K562 (cell line): ENCODE data around the gene BAHD1. TPM values are rescaled to one million over a fixed set of nuclear protein-coding genes. Genes with fewer than 3 reads are reported as not detected.
A peak's percentile ranks its signal among the peaks of the same experiment; 100 is the strongest.

ENCODE experiments used
- ATAC-seq: fragments of 200-7000 bp; cut with Tn5 transposase; 3 replicates; pipeline ENCODE4 v1.9.1; 2020; ENCODE audit warnings: moderate library complexity
- BruUV-seq: library from RNA; stranded (reverse); fragments of 400-500 nt; replicated peaks from 2 replicates; lab custom pipeline; 2021; lab: Mats Ljungman, UMichigan
- CTCF ChIA-PET: fragments of 300-600 bp; formaldehyde crosslinking; extraction: SDS; loops from one replicate; lab custom pipeline; 2021; ENCODE audit warnings: low intra/inter-chr PET ratio; lab: Yijun Ruan, JAX
- POLR2A ChIA-PET: fragments of 300-600, 350-650 bp; sonication (Branson Sonifier 250); formaldehyde crosslinking; extraction: SDS; loops from one replicate; lab custom pipeline; 2021; ENCODE audit warnings: antibody characterized with exemption, inconsistent platforms; lab: Yijun Ruan, JAX
- DNase-seq, 4 experiments: peaks; one replicate each; pipeline versions ENCODE4 v3.0.0 to v3.0.0-alpha.2; 2011 to 2018; ENCODE audit warnings: low spot score in 3 of 4, mixed read lengths in 3 of 4; ENCODE audit errors: extremely low read depth in 1 of 4
- FAIRE-seq: peaks from 2 replicates; lab custom pipeline; 2011; peaks lifted over from hg19 to GRCh38; lab: Jason Lieb, UNC
- H2AFZ ChIP-seq: 2 replicates; pipeline ENCODE4 v1.6.0; 2011; ENCODE audit warnings: low read depth, low read length, control low read depth, inconsistent platforms
- H3K27ac ChIP-seq: fragments of 200-600 bp; 3 replicates; pipeline ENCODE4 v1.8.0; 2011; ENCODE audit warnings: low read depth, mild to moderate bottlenecking, control low read depth, inconsistent platforms, low read length, moderate library complexity, mixed read lengths; ENCODE audit errors: extremely low read depth
- H3K27me3 ChIP-seq, 2 experiments: fragments of 300-600 bp in 1 of 2; 2 replicates in 1 of 2; 3 replicates in 1 of 2; pipeline versions ENCODE4 v1.6.0 to v1.8.0; 2011; ENCODE audit warnings: inconsistent platforms in 2 of 2, low read length in 2 of 2, mild to moderate bottlenecking in 1 of 2, mixed read lengths in 1 of 2, moderate library complexity in 1 of 2; ENCODE audit not compliant: control insufficient read depth in 2 of 2, insufficient read depth in 2 of 2
- H3K36me3 ChIP-seq: fragments of 300-600 bp; 3 replicates; pipeline ENCODE4 v1.8.0; 2011; ENCODE audit warnings: mild to moderate bottlenecking, low read length, inconsistent platforms; ENCODE audit not compliant: control insufficient read depth, insufficient read depth
- H3K4me1 ChIP-seq, 2 experiments: fragments of 200-600 bp in 1 of 2; replicated peaks in 1 of 2; 2 replicates in 1 of 2; 3 replicates in 1 of 2; pipeline versions ENCODE4 v1.5.1 to v1.8.0; 2011; ENCODE audit warnings: inconsistent platforms in 2 of 2, low read length in 2 of 2, mild to moderate bottlenecking in 1 of 2, mixed read lengths in 1 of 2, moderate library complexity in 1 of 2; ENCODE audit not compliant: control insufficient read depth in 2 of 2, insufficient read depth in 2 of 2
- H3K4me2 ChIP-seq: 2 replicates; pipeline ENCODE4 v1.6.1; 2011; ENCODE audit warnings: low read length, control low read depth, inconsistent platforms, mixed read lengths; ENCODE audit not compliant: insufficient read depth
- H3K4me3 ChIP-seq: fragments of 200-600 bp; sonication (generic), shearing (Covaris generic); 2 replicates; pipeline ENCODE4 v1.5.1; 2016; ENCODE audit warnings: control low read depth, inconsistent platforms
- H3K79me2 ChIP-seq: fragments of 200-600 bp; 3 replicates; pipeline ENCODE4 v1.8.0; 2011; ENCODE audit warnings: low read length, inconsistent platforms; ENCODE audit not compliant: control insufficient read depth, insufficient read depth
- H3K9ac ChIP-seq, 2 experiments: 2 replicates each; pipeline versions ENCODE4 v1.6.0 to v1.6.1; 2011; ENCODE audit warnings: low read depth in 2 of 2, low read length in 2 of 2, control low read depth in 1 of 2, inconsistent platforms in 1 of 2, mild to moderate bottlenecking in 1 of 2, mixed read lengths in 1 of 2; ENCODE audit not compliant: insufficient read depth in 1 of 2
- H3K9me1 ChIP-seq: one replicate; pipeline ENCODE4 v1.6.0; 2011; ENCODE audit warnings: inconsistent platforms, mild to moderate bottlenecking, low read length, moderate library complexity; ENCODE audit not compliant: control insufficient read depth, insufficient read depth
- H3K9me3 ChIP-seq: replicated peaks from 2 replicates; pipeline ENCODE4 v1.5.1; 2011; ENCODE audit warnings: low read depth, low read length, inconsistent platforms; ENCODE audit not compliant: control insufficient read depth, insufficient read depth
- H4K20me1 ChIP-seq: replicated peaks from 2 replicates; pipeline ENCODE4 v1.6.1; 2011; ENCODE audit warnings: low read length, inconsistent platforms, mixed read lengths; ENCODE audit not compliant: control insufficient read depth, insufficient read depth
- E4F1 ChIP-seq: fragments of 250-450 bp; sonication (Bioruptor Pico); IDR thresholded peaks from 2 replicates; pipeline ENCODE4 v1.5.0; 2021; ENCODE audit warnings: mild to moderate bottlenecking, borderline replicate concordance
- HMG20A ChIP-seq: fragments of 450-650 bp; formaldehyde crosslinking; conservative IDR thresholded peaks from 2 replicates; pipeline ENCODE4 v1.4.0; 2020; ENCODE audit warnings: mild to moderate bottlenecking, mixed read lengths
- L3MBTL2 ChIP-seq: fragments of 450-650 bp; IDR thresholded peaks from 2 replicates; pipeline ENCODE4 v1.6.1; 2016; ENCODE audit warnings: mild to moderate bottlenecking, moderate library complexity
- MAX ChIP-seq: sonication (generic); formaldehyde crosslinking; IDR thresholded peaks from 2 replicates; pipeline ENCODE4 v1.9.0; 2022; ENCODE audit warnings: mild to moderate bottlenecking, missing genetic modification reagents
- MYBL2 ChIP-seq, 2 experiments: fragments of 450-650 bp in 1 of 2; sonication (generic) in 1 of 2; formaldehyde crosslinking in 1 of 2; IDR thresholded peaks; 2 replicates each; pipeline versions ENCODE4 v1.6.1 to v1.8.1; 2017 to 2022; ENCODE audit warnings: borderline replicate concordance in 1 of 2, inconsistent platforms in 1 of 2, low read depth in 1 of 2, mild to moderate bottlenecking in 1 of 2, missing genetic modification reagents in 1 of 2, moderate library complexity in 1 of 2
- PYGO2 ChIP-seq: fragments of 450-650 bp; IDR thresholded peaks from 2 replicates; pipeline ENCODE4 v1.6.1; 2016; ENCODE audit warnings: mild to moderate bottlenecking, missing genetic modification characterization, moderate library complexity, missing compliant biosample characterization
- RHOXF2B ChIP-seq: fragments of 250-450 bp; sonication (Bioruptor Pico); conservative IDR thresholded peaks from 2 replicates; pipeline ENCODE4 v1.5.1; 2021
- SP2 ChIP-seq: IDR thresholded peaks from 2 replicates; pipeline ENCODE4 v1.6.1; 2011; ENCODE audit warnings: mild to moderate bottlenecking, low read depth, low read length, moderate library complexity; ENCODE audit not compliant: poor library complexity, severe bottlenecking; ENCODE audit errors: extremely low read depth
- SRSF1 ChIP-seq: fragments of 200-400 bp; formaldehyde crosslinking; IDR thresholded peaks from 2 replicates; pipeline ENCODE4 v1.6.1; 2017; ENCODE audit warnings: mild to moderate bottlenecking, low read depth, low read length, moderate library complexity
- TEAD2 ChIP-seq: fragments of 450-650 bp; IDR thresholded peaks from 2 replicates; pipeline ENCODE4 v1.6.1; 2016; ENCODE audit warnings: missing genetic modification characterization, control low read depth, missing compliant biosample characterization
- TRIM24 ChIP-seq, 2 experiments: fragments of 450-650 bp; IDR thresholded peaks; 2 replicates each; pipeline ENCODE4 v1.6.1; 2016
- ZNF12 ChIP-seq: sonication (generic); formaldehyde crosslinking; IDR thresholded peaks from 2 replicates; pipeline ENCODE4 v1.4.0; 2020; ENCODE audit warnings: mild to moderate bottlenecking, missing genetic modification reagents
- ZNF134 ChIP-seq: fragments of 250-450 bp; sonication (Bioruptor Pico); conservative IDR thresholded peaks from 2 replicates; pipeline ENCODE4 v1.4.0; 2020
- ZNF224 ChIP-seq: sonication (generic); formaldehyde crosslinking; IDR thresholded peaks from 2 replicates; pipeline ENCODE4 v1.8.0; 2022; ENCODE audit warnings: mild to moderate bottlenecking, missing genetic modification reagents
- ZNF253 ChIP-seq: fragments of 250-450 bp; sonication (Bioruptor Pico); conservative IDR thresholded peaks from 2 replicates; pipeline ENCODE4 v1.6.1; 2021; ENCODE audit warnings: mild to moderate bottlenecking
- ZNF41 ChIP-seq: fragments of 250-450 bp; sonication (Bioruptor Pico); conservative IDR thresholded peaks from 2 replicates; pipeline ENCODE4 v1.4.0; 2020; ENCODE audit warnings: mild to moderate bottlenecking
- in situ Hi-C: fragments of 300-500 bp; cut with MboI; formaldehyde crosslinking; loops from 4 replicates; pipeline ENCODE4 v1.15.0; 2018; ENCODE audit warnings: inconsistent platforms, mixed read lengths
- intact Hi-C: fragments of 100-400 bp; cut with micrococcal nuclease; formaldehyde crosslinking; loops from 2 replicates; pipeline ENCODE4 v1.14.2; 2022
- polyA plus RNA-seq, 8 experiments: library from polyadenylated mRNA; depleted of rRNA in 4 of 8; stranded (reverse) in 5 of 8; unstranded in 3 of 8; fragments of >200 nt; fragmentation: Nextera tagmentation in 2 of 8; fragmentation: Illumina TruSeq in 1 of 8; extraction: Ambion mirVana in 2 of 8; extraction: Trizol in 1 of 8; gene quantifications; 2 replicates each; pipeline versions ENCODE4 v1.2.1 to v1.2.3, GENCODE V29; 2011 to 2014; ENCODE audit warnings: inconsistent platforms in 1 of 8, missing spikeins in 1 of 8
- total RNA-seq, 7 experiments: library from RNA; depleted of rRNA in 6 of 7; stranded (reverse); fragments of >200 nt in 6 of 7; fragmentation: Illumina TruSeq in 2 of 7; extraction: Trizol in 2 of 7; gene quantifications; 2 replicates each; pipeline versions ENCODE4 v1.2.1 to v1.2.3, GENCODE V29; 2011 to 2021; ENCODE audit warnings: low replicate concordance in 1 of 7

Gene BAHD1
- total and polyA plus RNA-seq, 9 of the 15 experiments (the other 6 are each of a cell fraction or from before 2014, with no cell fraction given): 0.55 to 38.5 (median 11.5) TPM

GRCh38 chr15:40467261-40467615 is 26.5 kb downstream of the BAHD1 start:
- ChIA-PET POLR2A (interaction anchor here (1.1 kb wide), 1 partner anchor 11 kb away, joined by 3 read pairs; no protein-coding TSS in a partner anchor), CTCF (no interaction called here)
- no peak for ATAC-seq
- intact Hi-C loops (no loop called here), in situ Hi-C loops (no loop called here)
- Histone ChIP-seq H3K27me3 (no peaks in the 10 kb centered on the region), H3K79me2 (peaks cover 10% of the 10 kb centered on the region), H3K4me2 (no peak overlapping the region), H3K36me3 (peaks cover 57% of the 10 kb centered on the region), H3K9me3 (no peaks in the 10 kb centered on the region), H3K27ac (no peak overlapping the region), H2AFZ (no peak overlapping the region), H3K4me3 (no peak overlapping the region), H3K4me1 (peaks cover 35 to 50% of the 10 kb centered on the region in 2 experiments), H3K9me1 (no peaks in the 10 kb centered on the region), H4K20me1 (no peaks in the 10 kb centered on the region; the same call in 1 of the 2 replicates), H3K9ac (peak overlapping the region in 1 of 2 experiments; percentile 39; a peak in 1 of 4 replicates)
- DNase-seq: no peak
- no peak for FAIRE-seq
- TSS peak; percentile 9 for BruUV-seq
- TF ChIP-seq ZNF41 (CRISPR knock-in tag) (no peak), RHOXF2B (CRISPR knock-in tag) (no peak), MAX (CRISPR knock-in tag) (no peak), PYGO2 (no peak), SRSF1 (no peak), SP2 (no peak), ZNF224 (no peak), ZNF12 (CRISPR knock-in tag) (no peak), TEAD2 (tag) (no peak), E4F1 (CRISPR knock-in tag) (no peak), L3MBTL2 (no peak), ZNF134 (no peak), ZNF253 (CRISPR knock-in tag) (no peak), MYBL2 (IDR thresholded peaks at IDR 0.05; ENCODE audit: low read depth) (no peak), MYBL2 (CRISPR knock-in tag; IDR thresholded peaks at IDR 0.05; ENCODE audit: borderline replicate concordance) (no peak), HMG20A (no peak), TRIM24 (IDR thresholded peaks at IDR 0.05) (no peak)
- TF ChIP-seq, all 486 proteins: peak for 0
